T-helper 2 cell treated with Interferon-gamma antibody and Interleukin-4, amounts not matched to agents 5 μg/mL and 100 μg/mL, for 36 hours (primary cell): ENCODE data around the gene MECP2.

Experiments
- DNase-seq: peaks from one replicate; pipeline ENCODE4 v3.0.0; 2021; ENCODE audit warnings: low spot score
- H3K27ac Mint-ChIP-seq: one replicate; pipeline ENCODE4 v1.8.0; 2021; ENCODE audit warnings: mild to moderate bottlenecking, mixed read lengths
- H3K27me3 Mint-ChIP-seq: one replicate; pipeline ENCODE4 v1.8.0; 2021; ENCODE audit warnings: low read depth, mixed read lengths
- H3K36me3 Mint-ChIP-seq: one replicate; pipeline ENCODE4 v1.8.0; 2021; ENCODE audit warnings: low read depth, mixed read lengths
- H3K4me1 Mint-ChIP-seq: one replicate; pipeline ENCODE4 v1.8.0; 2021; ENCODE audit warnings: low read depth, mixed read lengths
- H3K4me3 Mint-ChIP-seq: one replicate; pipeline ENCODE4 v1.8.0; 2022; ENCODE audit warnings: mild to moderate bottlenecking, moderate library complexity, mixed read lengths
- H3K9me3 Mint-ChIP-seq: one replicate; pipeline ENCODE4 v1.8.0; 2021; ENCODE audit warnings: mixed read lengths

The MECP2 gene

GRCh38 chrX:154017766-154018517 is 79.6 kb downstream of the MECP2 start:
- peak overlapping the region; percentile 60 for H3K27ac Mint-ChIP-seq
- H3K27me3 Mint-ChIP-seq: no peaks in the 10 kb centered on the region
- H3K4me3 Mint-ChIP-seq: peak overlapping the region; percentile 88
- DNase-seq: no peak
- H3K36me3 Mint-ChIP-seq: peaks cover 21% of the 10 kb centered on the region
- peaks cover 9% of the 10 kb centered on the region for H3K4me1 Mint-ChIP-seq
- H3K9me3 Mint-ChIP-seq: no peaks in the 10 kb centered on the region

- Mint-ChIP-seq H3K9me3 (no peaks in the 10 kb centered on the region), H3K4me3 (no peak overlapping the region), H3K27me3 (no peaks in the 10 kb centered on the region), H3K4me1 (peaks cover 9% of the 10 kb centered on the region), H3K36me3 (peaks cover 21% of the 10 kb centered on the region), H3K27ac (no peak overlapping the region)
- no peak for DNase-seq
Measured at GRCh38 chrX:154016366-154017076, 81.0 kb downstream of the MECP2 start.

- no peak overlapping the region for H3K4me3 Mint-ChIP-seq
- peaks cover 21% of the 10 kb centered on the region for H3K36me3 Mint-ChIP-seq
Measured at GRCh38 chrX:154015581-154016264, 81.8 kb downstream of the MECP2 start.

GRCh38 chrX:154014429-154015380 is 82.8 kb downstream of the MECP2 start:
- no peak overlapping the region for H3K4me3 Mint-ChIP-seq
- H3K27ac Mint-ChIP-seq: no peak overlapping the region
- peaks cover 17% of the 10 kb centered on the region for H3K36me3 Mint-ChIP-seq
- DNase-seq: no peak
- no peaks in the 10 kb centered on the region for H3K27me3 Mint-ChIP-seq
- peaks cover 4% of the 10 kb centered on the region for H3K4me1 Mint-ChIP-seq
- no peaks in the 10 kb centered on the region for H3K9me3 Mint-ChIP-seq

More at GRCh38 chrX:154015581-154016264, 81.8 kb downstream of the MECP2 start:
- no peak for DNase-seq
- H3K9me3 Mint-ChIP-seq: no peaks in the 10 kb centered on the region
- peaks cover 7% of the 10 kb centered on the region for H3K4me1 Mint-ChIP-seq
- H3K27me3 Mint-ChIP-seq: no peaks in the 10 kb centered on the region
- H3K27ac Mint-ChIP-seq: peak overlapping the region; percentile 36

- peaks cover 16% of the 10 kb centered on the region for H3K36me3 Mint-ChIP-seq
- peak; percentile 11 for DNase-seq
- H3K27me3 Mint-ChIP-seq: no peaks in the 10 kb centered on the region
- no peak overlapping the region for H3K4me3 Mint-ChIP-seq
- no peaks in the 10 kb centered on the region for H3K9me3 Mint-ChIP-seq
- peak overlapping the region; percentile 31 for H3K27ac Mint-ChIP-seq
- peaks cover 4% of the 10 kb centered on the region for H3K4me1 Mint-ChIP-seq
Measured at GRCh38 chrX:154013614-154014360, 83.7 kb downstream of the MECP2 start.

- Mint-ChIP-seq H3K9me3 (no peaks in the 10 kb centered on the region), H3K4me1 (peaks cover 4% of the 10 kb centered on the region), H3K4me3 (no peak overlapping the region), H3K36me3 (peaks cover 18% of the 10 kb centered on the region), H3K27me3 (no peaks in the 10 kb centered on the region), H3K27ac (no peak overlapping the region)
- DNase-seq: no peak
Measured at GRCh38 chrX:154013001-154013421, 84.5 kb downstream of the MECP2 start.

GRCh38 chrX:154012336-154012991 is 85.1 kb downstream of the MECP2 start:
- Mint-ChIP-seq H3K36me3 (peaks cover 23% of the 10 kb centered on the region), H3K9me3 (no peaks in the 10 kb centered on the region), H3K27me3 (no peaks in the 10 kb centered on the region), H3K27ac (no peak overlapping the region), H3K4me3 (no peak overlapping the region), H3K4me1 (peaks cover 4% of the 10 kb centered on the region)
- DNase-seq: no peak

GRCh38 chrX:154011376-154012335 is 85.9 kb downstream of the MECP2 start:
- Mint-ChIP-seq H3K4me3 (no peak overlapping the region), H3K36me3 (peaks cover 23% of the 10 kb centered on the region), H3K27ac (no peak overlapping the region), H3K9me3 (no peaks in the 10 kb centered on the region), H3K4me1 (peaks cover 4% of the 10 kb centered on the region), H3K27me3 (no peaks in the 10 kb centered on the region)
- DNase-seq: no peak

GRCh38 chrX:154010330-154011087 is 87.0 kb downstream of the MECP2 start:
- no peak for DNase-seq
- H3K27ac Mint-ChIP-seq: no peak overlapping the region

GRCh38 chrX:154008521-154008920 is 89.0 kb downstream of the MECP2 start:
- no peaks in the 10 kb centered on the region for H3K9me3 Mint-ChIP-seq
- DNase-seq: no peak
- no peak overlapping the region for H3K4me3 Mint-ChIP-seq
- peaks cover 23% of the 10 kb centered on the region for H3K36me3 Mint-ChIP-seq
- no peaks in the 10 kb centered on the region for H3K27me3 Mint-ChIP-seq
- H3K27ac Mint-ChIP-seq: no peak overlapping the region
- peaks cover 3% of the 10 kb centered on the region for H3K4me1 Mint-ChIP-seq

More at GRCh38 chrX:154010330-154011087, 87.0 kb downstream of the MECP2 start:
- Mint-ChIP-seq H3K27me3 (no peaks in the 10 kb centered on the region), H3K36me3 (peaks cover 26% of the 10 kb centered on the region), H3K4me1 (peaks cover 4% of the 10 kb centered on the region), H3K4me3 (no peak overlapping the region), H3K9me3 (no peaks in the 10 kb centered on the region)

- Mint-ChIP-seq H3K4me3 (no peak overlapping the region), H3K9me3 (no peaks in the 10 kb centered on the region), H3K36me3 (peaks cover 24% of the 10 kb centered on the region), H3K27ac (no peak overlapping the region), H3K27me3 (no peaks in the 10 kb centered on the region), H3K4me1 (peaks cover 6% of the 10 kb centered on the region)
- DNase-seq: no peak
Measured at GRCh38 chrX:154006947-154007346, 90.6 kb downstream of the MECP2 start.
